ENCODE results near the gene CLEC10A. TPM values are rescaled to one million over a fixed set of nuclear protein-coding genes. Genes with fewer than 3 reads are reported as not detected.

Gene CLEC10A
- total and polyA plus RNA-seq, 2 experiments from 2014 or later: not detected

DNA sequence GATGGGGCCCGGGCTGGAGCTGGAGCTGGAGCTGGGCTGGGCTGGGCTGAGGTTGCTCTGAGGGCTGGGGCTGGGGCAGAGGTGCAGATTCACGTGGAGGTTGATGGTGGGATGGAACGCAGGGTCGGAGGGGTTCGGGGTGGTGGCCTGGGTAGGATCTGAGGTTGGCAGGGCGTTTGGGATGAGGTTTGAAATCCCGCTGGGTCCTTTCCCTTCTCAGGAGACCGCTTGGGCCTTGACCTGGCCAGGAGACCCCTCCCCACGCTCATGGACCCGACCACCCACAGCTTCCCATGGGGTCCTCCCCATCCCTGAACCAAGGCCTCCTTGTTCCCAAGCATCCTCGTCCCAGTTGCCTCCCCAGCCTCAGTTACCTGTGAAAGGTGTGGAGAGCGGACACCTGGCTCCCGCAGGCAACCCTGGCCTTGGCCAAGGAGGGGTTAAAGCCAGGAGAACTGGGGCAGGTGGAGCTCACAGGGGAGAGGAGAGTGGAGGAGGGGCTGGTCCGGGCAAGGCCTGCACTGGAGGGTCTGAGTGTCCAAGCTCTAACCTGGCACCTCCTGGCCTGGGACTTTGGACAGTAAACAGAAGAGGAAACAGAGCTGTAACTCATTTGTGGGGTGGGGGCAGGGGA is 34.3 kb upstream of the CLEC10A start, which contains the start of gene ASGR2:
TSS of gene ASGR2 (minus strand) at position 582 of the 634 bp plus-strand sequence. CDS start 582 bp downstream, outside the sequence.
- Histone ChIP-seq H3K4me2 (no peak within 1 kb of the TSS), H3K9me2 (ENCODE audit: insufficient read depth) (no peaks in the 10 kb centered on the region), H3K4me1 (ENCODE audit: insufficient read depth) (peaks cover 4% of the 10 kb centered on the region; the same call in 1 of the 2 replicates), H3K79me2 (replicated peaks; ENCODE audit: insufficient read depth) (no peaks in the 10 kb centered on the region), H4K20me1 (replicated peaks; ENCODE audit: insufficient read depth) (no peaks in the 10 kb centered on the region), H3K27me3 (ENCODE audit: insufficient read depth) (no peaks in the 10 kb centered on the region), H3K27ac (ENCODE audit: low read depth) (no peak within 1 kb of the TSS), H3K4me3 (no peak within 1 kb of the TSS), H3K36me3 (ENCODE audit: insufficient read depth) (no peaks in the 10 kb centered on the region), H3F3A (replicated peaks; ENCODE audit: low read depth) (0 out of 2 replicates have a peak, but pooled peaks cover 7% of the 10 kb centered on the region), H2AFZ (peak within 1 kb of the TSS; percentile 90)
- peaks cover 8% of the 10 kb centered on the region for H3K9me3 Mint-ChIP-seq
- DNase-seq (ENCODE audit: low spot score): no peak
- peaks cover 11% of the 10 kb centered on the region for H3K27me3 Mint-ChIP-seq (ENCODE audit: insufficient read depth, low read depth, poor library complexity)
- TF ChIP-seq EZH2 (IDR thresholded peaks at IDR 0.05; ENCODE audit: low read depth, unreplicated experiment) (no peak), ZNF331 (CRISPR knock-in tag; IDR thresholded peaks at IDR 0.05; ENCODE audit: low read depth) (no peak), STAT1 (IDR thresholded peaks at IDR 0.05; ENCODE audit: unreplicated experiment) (no peak), POLR2AphosphoS5 (IDR thresholded peaks at IDR 0.05; ENCODE audit: low read depth) (no peak)
- TF ChIP-seq, protein P1, sequence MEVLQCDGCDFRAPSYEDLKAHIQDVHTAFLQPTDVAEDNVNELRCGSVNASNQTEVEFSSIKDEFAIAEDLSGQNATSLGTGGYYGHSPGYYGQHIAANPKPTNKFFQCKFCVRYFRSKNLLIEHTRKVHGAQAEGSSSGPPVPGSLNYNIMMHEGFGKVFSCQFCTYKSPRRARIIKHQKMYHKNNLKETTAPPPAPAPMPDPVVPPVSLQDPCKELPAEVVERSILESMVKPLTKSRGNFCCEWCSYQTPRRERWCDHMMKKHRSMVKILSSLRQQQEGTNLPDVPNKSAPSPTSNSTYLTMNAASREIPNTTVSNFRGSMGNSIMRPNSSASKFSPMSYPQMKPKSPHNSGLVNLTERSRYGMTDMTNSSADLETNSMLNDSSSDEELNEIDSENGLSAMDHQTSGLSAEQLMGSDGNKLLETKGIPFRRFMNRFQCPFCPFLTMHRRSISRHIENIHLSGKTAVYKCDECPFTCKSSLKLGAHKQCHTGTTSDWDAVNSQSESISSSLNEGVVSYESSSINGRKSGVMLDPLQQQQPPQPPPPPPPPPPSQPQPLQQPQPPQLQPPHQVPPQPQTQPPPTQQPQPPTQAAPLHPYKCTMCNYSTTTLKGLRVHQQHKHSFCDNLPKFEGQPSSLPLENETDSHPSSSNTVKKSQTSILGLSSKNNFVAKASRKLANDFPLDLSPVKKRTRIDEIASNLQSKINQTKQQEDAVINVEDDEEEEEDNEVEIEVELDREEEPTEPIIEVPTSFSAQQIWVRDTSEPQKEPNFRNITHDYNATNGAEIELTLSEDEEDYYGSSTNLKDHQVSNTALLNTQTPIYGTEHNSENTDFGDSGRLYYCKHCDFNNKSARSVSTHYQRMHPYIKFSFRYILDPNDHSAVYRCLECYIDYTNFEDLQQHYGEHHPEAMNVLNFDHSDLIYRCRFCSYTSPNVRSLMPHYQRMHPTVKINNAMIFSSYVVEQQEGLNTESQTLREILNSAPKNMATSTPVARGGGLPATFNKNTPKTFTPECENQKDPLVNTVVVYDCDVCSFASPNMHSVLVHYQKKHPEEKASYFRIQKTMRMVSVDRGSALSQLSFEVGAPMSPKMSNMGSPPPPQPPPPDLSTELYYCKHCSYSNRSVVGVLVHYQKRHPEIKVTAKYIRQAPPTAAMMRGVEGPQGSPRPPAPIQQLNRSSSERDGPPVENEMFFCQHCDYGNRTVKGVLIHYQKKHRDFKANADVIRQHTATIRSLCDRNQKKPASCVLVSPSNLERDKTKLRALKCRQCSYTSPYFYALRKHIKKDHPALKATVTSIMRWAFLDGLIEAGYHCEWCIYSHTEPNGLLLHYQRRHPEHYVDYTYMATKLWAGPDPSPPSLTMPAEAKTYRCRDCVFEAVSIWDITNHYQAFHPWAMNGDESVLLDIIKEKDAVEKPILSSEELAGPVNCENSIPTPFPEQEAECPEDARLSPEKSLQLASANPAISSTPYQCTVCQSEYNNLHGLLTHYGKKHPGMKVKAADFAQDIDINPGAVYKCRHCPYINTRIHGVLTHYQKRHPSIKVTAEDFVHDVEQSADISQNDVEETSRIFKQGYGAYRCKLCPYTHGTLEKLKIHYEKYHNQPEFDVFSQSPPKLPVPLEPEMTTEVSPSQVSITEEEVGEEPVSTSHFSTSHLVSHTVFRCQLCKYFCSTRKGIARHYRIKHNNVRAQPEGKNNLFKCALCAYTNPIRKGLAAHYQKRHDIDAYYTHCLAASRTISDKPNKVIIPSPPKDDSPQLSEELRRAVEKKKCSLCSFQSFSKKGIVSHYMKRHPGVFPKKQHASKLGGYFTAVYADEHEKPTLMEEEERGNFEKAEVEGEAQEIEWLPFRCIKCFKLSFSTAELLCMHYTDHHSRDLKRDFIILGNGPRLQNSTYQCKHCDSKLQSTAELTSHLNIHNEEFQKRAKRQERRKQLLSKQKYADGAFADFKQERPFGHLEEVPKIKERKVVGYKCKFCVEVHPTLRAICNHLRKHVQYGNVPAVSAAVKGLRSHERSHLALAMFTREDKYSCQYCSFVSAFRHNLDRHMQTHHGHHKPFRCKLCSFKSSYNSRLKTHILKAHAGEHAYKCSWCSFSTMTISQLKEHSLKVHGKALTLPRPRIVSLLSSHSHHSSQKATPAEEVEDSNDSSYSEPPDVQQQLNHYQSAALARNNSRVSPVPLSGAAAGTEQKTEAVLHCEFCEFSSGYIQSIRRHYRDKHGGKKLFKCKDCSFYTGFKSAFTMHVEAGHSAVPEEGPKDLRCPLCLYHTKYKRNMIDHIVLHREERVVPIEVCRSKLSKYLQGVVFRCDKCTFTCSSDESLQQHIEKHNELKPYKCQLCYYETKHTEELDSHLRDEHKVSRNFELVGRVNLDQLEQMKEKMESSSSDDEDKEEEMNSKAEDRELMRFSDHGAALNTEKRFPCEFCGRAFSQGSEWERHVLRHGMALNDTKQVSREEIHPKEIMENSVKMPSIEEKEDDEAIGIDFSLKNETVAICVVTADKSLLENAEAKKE (CRISPR knock-in tag; IDR thresholded peaks at IDR 0.05): no peak
- TF ChIP-seq, protein P2, sequence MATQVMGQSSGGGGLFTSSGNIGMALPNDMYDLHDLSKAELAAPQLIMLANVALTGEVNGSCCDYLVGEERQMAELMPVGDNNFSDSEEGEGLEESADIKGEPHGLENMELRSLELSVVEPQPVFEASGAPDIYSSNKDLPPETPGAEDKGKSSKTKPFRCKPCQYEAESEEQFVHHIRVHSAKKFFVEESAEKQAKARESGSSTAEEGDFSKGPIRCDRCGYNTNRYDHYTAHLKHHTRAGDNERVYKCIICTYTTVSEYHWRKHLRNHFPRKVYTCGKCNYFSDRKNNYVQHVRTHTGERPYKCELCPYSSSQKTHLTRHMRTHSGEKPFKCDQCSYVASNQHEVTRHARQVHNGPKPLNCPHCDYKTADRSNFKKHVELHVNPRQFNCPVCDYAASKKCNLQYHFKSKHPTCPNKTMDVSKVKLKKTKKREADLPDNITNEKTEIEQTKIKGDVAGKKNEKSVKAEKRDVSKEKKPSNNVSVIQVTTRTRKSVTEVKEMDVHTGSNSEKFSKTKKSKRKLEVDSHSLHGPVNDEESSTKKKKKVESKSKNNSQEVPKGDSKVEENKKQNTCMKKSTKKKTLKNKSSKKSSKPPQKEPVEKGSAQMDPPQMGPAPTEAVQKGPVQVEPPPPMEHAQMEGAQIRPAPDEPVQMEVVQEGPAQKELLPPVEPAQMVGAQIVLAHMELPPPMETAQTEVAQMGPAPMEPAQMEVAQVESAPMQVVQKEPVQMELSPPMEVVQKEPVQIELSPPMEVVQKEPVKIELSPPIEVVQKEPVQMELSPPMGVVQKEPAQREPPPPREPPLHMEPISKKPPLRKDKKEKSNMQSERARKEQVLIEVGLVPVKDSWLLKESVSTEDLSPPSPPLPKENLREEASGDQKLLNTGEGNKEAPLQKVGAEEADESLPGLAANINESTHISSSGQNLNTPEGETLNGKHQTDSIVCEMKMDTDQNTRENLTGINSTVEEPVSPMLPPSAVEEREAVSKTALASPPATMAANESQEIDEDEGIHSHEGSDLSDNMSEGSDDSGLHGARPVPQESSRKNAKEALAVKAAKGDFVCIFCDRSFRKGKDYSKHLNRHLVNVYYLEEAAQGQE (IDR thresholded peaks at IDR 0.05; ENCODE audit: unreplicated experiment): no peak
- H3K4me1 Mint-ChIP-seq: peaks cover 14% of the 10 kb centered on the region
- 0 out of 3 replicates have a peak, but pooled peaks cover 3% of the 10 kb centered on the region for H3K36me3 Mint-ChIP-seq (ENCODE audit: low read depth)
- H3K4me3 Mint-ChIP-seq: no peak within 1 kb of the TSS; the same call in 2 of the 3 replicates
- peak; percentile 56 for ATAC-seq
- H3K27ac Mint-ChIP-seq: no peak within 1 kb of the TSS

All from GM23338 (cell line).